HepG2 (cell line): ENCODE data around the gene ZNF821. TPM values are rescaled to one million over a fixed set of nuclear protein-coding genes. Genes with fewer than 3 reads are reported as not detected.

Experiments
- ELF3 ChIP-seq: IDR thresholded peaks from 2 replicates; pipeline ENCODE4 v1.6.1; 2016; ENCODE audit warnings: missing genetic modification reagents, missing compliant biosample characterization
- FIP1L1 ChIP-seq: fragments of 200-400 bp; formaldehyde crosslinking; IDR thresholded peaks from 2 replicates; pipeline ENCODE4 v1.6.1; 2018; ENCODE audit warnings: low read depth, mild to moderate bottlenecking, low read length, moderate library complexity, borderline replicate concordance; ENCODE audit not compliant: insufficient read depth
- FOXJ3 ChIP-seq: sonication (generic); formaldehyde crosslinking; IDR thresholded peaks from 2 replicates; pipeline ENCODE4 v1.4.0; 2020; ENCODE audit warnings: missing genetic modification reagents, mild to moderate bottlenecking, borderline replicate concordance
- GATAD1 ChIP-seq: IDR thresholded peaks from 2 replicates; pipeline ENCODE4 v1.6.1; 2016; ENCODE audit warnings: missing genetic modification reagents, missing compliant biosample characterization
- SMAD1 ChIP-seq: sonication (generic); formaldehyde crosslinking; IDR thresholded peaks from 2 replicates; pipeline ENCODE4 v1.4.0; 2020; ENCODE audit warnings: missing genetic modification reagents, low read depth, mild to moderate bottlenecking, borderline replicate concordance
- SMAD3 ChIP-seq: sonication (generic); formaldehyde crosslinking; IDR thresholded peaks from 2 replicates; pipeline ENCODE4 v1.4.0; 2020; ENCODE audit warnings: missing genetic modification reagents
- SRY ChIP-seq: sonication (generic); formaldehyde crosslinking; IDR thresholded peaks from 2 replicates; pipeline ENCODE4 v1.8.0; 2022; ENCODE audit warnings: mild to moderate bottlenecking, missing genetic modification reagents
- TGIF2 ChIP-seq: IDR thresholded peaks from 2 replicates; pipeline ENCODE4 v1.6.1; 2016; ENCODE audit warnings: control low read depth, missing compliant biosample characterization
- TRIM24 ChIP-seq: sonication (generic); formaldehyde crosslinking; IDR thresholded peaks from 2 replicates; pipeline ENCODE4 v1.8.0; 2022; ENCODE audit warnings: mild to moderate bottlenecking, missing genetic modification reagents
- YY1 ChIP-seq: IDR thresholded peaks from 2 replicates; pipeline ENCODE4 v1.6.1; 2011; ENCODE audit warnings: low read length, low read depth, moderate library complexity, mild to moderate bottlenecking; ENCODE audit not compliant: insufficient read depth, insufficient replicate concordance
- ZNF12 ChIP-seq: sonication (generic); formaldehyde crosslinking; IDR thresholded peaks from 2 replicates; pipeline ENCODE4 v1.5.0; 2020; ENCODE audit warnings: missing genetic modification reagents
- ZNF207 ChIP-seq: fragments of 450-650 bp; IDR thresholded peaks from 2 replicates; pipeline ENCODE4 v1.6.1; 2016; ENCODE audit warnings: antibody characterized with exemption, borderline replicate concordance
- ZNF337 ChIP-seq: sonication (generic); formaldehyde crosslinking; IDR thresholded peaks from 2 replicates; pipeline ENCODE4 v1.5.1; 2020; ENCODE audit warnings: missing genetic modification reagents, low read depth, mild to moderate bottlenecking, borderline replicate concordance
- ZNF430 ChIP-seq: sonication (generic); formaldehyde crosslinking; IDR thresholded peaks from 2 replicates; pipeline ENCODE4 v1.9.0; 2021; ENCODE audit warnings: mild to moderate bottlenecking, missing genetic modification reagents
- ZNF563 ChIP-seq: sonication (generic); formaldehyde crosslinking; IDR thresholded peaks from 2 replicates; pipeline ENCODE4 v1.8.0; 2022; ENCODE audit warnings: mild to moderate bottlenecking, moderate library complexity, missing genetic modification reagents
- ZNF577 ChIP-seq: sonication (generic); formaldehyde crosslinking; IDR thresholded peaks from 2 replicates; pipeline ENCODE4 v1.4.0; 2020; ENCODE audit warnings: mild to moderate bottlenecking, low read depth, missing genetic modification reagents, borderline replicate concordance
- ZNF761 ChIP-seq: sonication (generic); formaldehyde crosslinking; conservative IDR thresholded peaks from 2 replicates; pipeline ENCODE4 v1.4.0; 2020; ENCODE audit warnings: mild to moderate bottlenecking, missing genetic modification reagents
- ZSCAN31 ChIP-seq: sonication (generic); formaldehyde crosslinking; IDR thresholded peaks from 2 replicates; pipeline ENCODE4 v1.5.0; 2020; ENCODE audit warnings: low read depth, mild to moderate bottlenecking, missing genetic modification reagents
- polyA plus RNA-seq, 8 experiments: library from polyadenylated mRNA; depleted of rRNA in 3 of 8; stranded (reverse) in 7 of 8; unstranded in 1 of 8; fragments of >200 nt; fragmentation: Illumina TruSeq in 4 of 8; extraction: Trizol in 4 of 8; gene quantifications; 2 replicates each; pipeline versions ENCODE4 v1.2.1 to v1.2.3, GENCODE V29; 2011 to 2016; ENCODE audit warnings: low read depth in 4 of 8, missing spikeins in 1 of 8, mixed read lengths in 1 of 8; ENCODE audit not compliant: insufficient read depth in 1 of 8
- total RNA-seq, 5 experiments: library from RNA; depleted of rRNA; stranded (reverse); fragments of >200 nt; fragmentation: Illumina TruSeq; extraction: Trizol; gene quantifications; 2 replicates each; pipeline ENCODE4 v1.2.3, GENCODE V29; 2016; ENCODE audit warnings: low read depth in 1 of 5
- TF ChIP-seq, protein P1 (sequence below): sonication (generic); formaldehyde crosslinking; IDR thresholded peaks from 2 replicates; pipeline ENCODE4 v1.4.0; 2020; ENCODE audit warnings: mild to moderate bottlenecking, missing genetic modification reagents
- TF ChIP-seq, protein P2 (sequence below): sonication (generic); formaldehyde crosslinking; IDR thresholded peaks from 2 replicates; pipeline ENCODE4 v1.4.0; 2020; ENCODE audit warnings: missing genetic modification reagents
- TF ChIP-seq, protein P3 (sequence below): sonication (generic); formaldehyde crosslinking; IDR thresholded peaks from 2 replicates; pipeline ENCODE4 v1.9.0; 2022; ENCODE audit warnings: low read depth, missing genetic modification reagents
- TF ChIP-seq, protein P4 (sequence below): sonication (generic); formaldehyde crosslinking; conservative IDR thresholded peaks from 2 replicates; pipeline ENCODE4 v1.8.0; 2022; ENCODE audit warnings: low read depth, missing genetic modification reagents
- TF ChIP-seq, protein P5 (sequence below): IDR thresholded peaks from 2 replicates; pipeline ENCODE4 v1.6.1; 2018; ENCODE audit warnings: missing genetic modification reagents

The ZNF821 gene
- total and polyA plus RNA-seq, 2 of the 13 experiments (the other 11 are each of a cell fraction or from before 2014, with no cell fraction given), result 7.0 to 9.1 TPM

DNA sequence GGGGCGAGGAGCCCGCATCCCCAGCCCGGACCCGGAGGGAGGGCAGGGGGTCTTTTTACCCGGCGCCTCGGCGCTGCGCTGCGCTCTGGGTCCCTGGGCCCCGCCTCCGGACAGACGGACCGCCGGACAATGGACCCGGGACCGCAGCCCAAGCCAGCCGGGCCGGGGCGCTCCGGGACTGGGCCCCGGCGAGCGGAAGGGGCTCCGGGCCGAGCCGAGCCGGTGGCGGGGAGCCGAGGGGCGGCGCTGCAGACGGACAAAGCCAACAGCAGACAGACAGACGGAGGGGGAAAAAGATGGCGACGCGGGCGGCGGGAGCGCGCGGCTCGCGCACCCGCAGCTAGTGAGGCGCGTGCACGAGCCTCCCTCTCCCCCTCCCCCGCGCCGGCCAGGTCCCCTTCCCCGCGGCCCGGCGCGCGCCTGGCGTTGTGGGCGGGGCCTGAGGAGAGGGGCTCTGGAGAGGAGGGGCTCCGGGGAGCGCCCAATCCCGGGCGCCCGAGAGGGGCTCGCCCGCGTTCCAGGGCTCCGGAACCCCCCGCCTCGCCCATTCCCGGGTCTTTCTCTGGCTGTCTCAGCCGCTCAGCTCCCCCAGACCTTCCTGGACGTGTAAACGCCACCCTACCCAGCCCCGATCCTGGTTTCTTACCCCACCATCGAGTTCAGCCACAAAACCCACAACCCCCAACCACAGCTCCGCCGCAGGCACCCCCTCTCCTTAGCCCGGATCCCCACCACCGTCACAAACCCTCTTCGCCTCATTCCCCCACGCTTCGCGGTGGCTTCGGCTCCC, at the start of gene ZNF821 (continued):
- TF ChIP-seq FOXJ3 (CRISPR knock-in tag) (no peak), FIP1L1 (no peak), ZNF207 (no peak), TGIF2 (CRISPR knock-in tag) (no peak; the same call in 1 of the 2 replicates), ZNF430 (CRISPR knock-in tag) (no peak), YY1 (peak; percentile 95), ZSCAN31 (CRISPR knock-in tag) (no peak; the same call in 1 of the 2 replicates), TRIM24 (no peak), ZNF577 (CRISPR knock-in tag) (no peak), ZNF563 (CRISPR knock-in tag) (0 out of 2 replicates have a peak, but pooled peaks have one; percentile 23), ZNF337 (no peak; the same call in 1 of the 2 replicates), SMAD3 (CRISPR knock-in tag) (no peak), ZNF12 (CRISPR knock-in tag) (no peak), SRY (0 out of 2 replicates have a peak, but pooled peaks have one; percentile 21), SMAD1 (CRISPR knock-in tag) (peak; percentile 64; the same call in 1 of the 2 replicates), ZNF761 (CRISPR knock-in tag) (0 out of 2 replicates have a peak, but pooled peaks have one; percentile 24), GATAD1 (CRISPR knock-in tag) (no peak), ELF3 (CRISPR knock-in tag) (peak; percentile 51)
- TF ChIP-seq, protein P1, sequence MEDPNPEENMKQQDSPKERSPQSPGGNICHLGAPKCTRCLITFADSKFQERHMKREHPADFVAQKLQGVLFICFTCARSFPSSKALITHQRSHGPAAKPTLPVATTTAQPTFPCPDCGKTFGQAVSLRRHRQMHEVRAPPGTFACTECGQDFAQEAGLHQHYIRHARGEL, result no peak
- TF ChIP-seq, protein P2, sequence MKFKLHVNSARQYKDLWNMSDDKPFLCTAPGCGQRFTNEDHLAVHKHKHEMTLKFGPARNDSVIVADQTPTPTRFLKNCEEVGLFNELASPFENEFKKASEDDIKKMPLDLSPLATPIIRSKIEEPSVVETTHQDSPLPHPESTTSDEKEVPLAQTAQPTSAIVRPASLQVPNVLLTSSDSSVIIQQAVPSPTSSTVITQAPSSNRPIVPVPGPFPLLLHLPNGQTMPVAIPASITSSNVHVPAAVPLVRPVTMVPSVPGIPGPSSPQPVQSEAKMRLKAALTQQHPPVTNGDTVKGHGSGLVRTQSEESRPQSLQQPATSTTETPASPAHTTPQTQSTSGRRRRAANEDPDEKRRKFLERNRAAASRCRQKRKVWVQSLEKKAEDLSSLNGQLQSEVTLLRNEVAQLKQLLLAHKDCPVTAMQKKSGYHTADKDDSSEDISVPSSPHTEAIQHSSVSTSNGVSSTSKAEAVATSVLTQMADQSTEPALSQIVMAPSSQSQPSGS (CRISPR knock-in tag), result 0 out of 2 replicates have a peak, but pooled peaks have one; percentile 13
- TF ChIP-seq, protein P3, sequence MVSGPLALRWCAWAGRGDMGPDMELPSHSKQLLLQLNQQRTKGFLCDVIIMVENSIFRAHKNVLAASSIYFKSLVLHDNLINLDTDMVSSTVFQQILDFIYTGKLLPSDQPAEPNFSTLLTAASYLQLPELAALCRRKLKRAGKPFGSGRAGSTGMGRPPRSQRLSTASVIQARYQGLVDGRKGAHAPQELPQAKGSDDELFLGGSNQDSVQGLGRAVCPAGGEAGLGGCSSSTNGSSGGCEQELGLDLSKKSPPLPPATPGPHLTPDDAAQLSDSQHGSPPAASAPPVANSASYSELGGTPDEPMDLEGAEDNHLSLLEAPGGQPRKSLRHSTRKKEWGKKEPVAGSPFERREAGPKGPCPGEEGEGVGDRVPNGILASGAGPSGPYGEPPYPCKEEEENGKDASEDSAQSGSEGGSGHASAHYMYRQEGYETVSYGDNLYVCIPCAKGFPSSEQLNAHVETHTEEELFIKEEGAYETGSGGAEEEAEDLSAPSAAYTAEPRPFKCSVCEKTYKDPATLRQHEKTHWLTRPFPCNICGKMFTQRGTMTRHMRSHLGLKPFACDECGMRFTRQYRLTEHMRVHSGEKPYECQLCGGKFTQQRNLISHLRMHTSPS (CRISPR knock-in tag), result no peak
- TF ChIP-seq, protein P4, sequence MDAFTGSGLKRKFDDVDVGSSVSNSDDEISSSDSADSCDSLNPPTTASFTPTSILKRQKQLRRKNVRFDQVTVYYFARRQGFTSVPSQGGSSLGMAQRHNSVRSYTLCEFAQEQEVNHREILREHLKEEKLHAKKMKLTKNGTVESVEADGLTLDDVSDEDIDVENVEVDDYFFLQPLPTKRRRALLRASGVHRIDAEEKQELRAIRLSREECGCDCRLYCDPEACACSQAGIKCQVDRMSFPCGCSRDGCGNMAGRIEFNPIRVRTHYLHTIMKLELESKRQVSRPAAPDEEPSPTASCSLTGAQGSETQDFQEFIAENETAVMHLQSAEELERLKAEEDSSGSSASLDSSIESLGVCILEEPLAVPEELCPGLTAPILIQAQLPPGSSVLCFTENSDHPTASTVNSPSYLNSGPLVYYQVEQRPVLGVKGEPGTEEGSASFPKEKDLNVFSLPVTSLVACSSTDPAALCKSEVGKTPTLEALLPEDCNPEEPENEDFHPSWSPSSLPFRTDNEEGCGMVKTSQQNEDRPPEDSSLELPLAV, result no peak
- TF ChIP-seq, protein P5, sequence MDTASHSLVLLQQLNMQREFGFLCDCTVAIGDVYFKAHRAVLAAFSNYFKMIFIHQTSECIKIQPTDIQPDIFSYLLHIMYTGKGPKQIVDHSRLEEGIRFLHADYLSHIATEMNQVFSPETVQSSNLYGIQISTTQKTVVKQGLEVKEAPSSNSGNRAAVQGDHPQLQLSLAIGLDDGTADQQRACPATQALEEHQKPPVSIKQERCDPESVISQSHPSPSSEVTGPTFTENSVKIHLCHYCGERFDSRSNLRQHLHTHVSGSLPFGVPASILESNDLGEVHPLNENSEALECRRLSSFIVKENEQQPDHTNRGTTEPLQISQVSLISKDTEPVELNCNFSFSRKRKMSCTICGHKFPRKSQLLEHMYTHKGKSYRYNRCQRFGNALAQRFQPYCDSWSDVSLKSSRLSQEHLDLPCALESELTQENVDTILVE, result no peak; the same call in 1 of the 2 replicates
